SK-N-MC (cell line): Measurements from ENCODE around the gene DSTN.

ENCODE experiments used
- EZH2 ChIP-seq: fragments of 200-600 bp; sonication (generic); IDR thresholded peaks from one replicate; pipeline ENCODE4 v1.6.1; 2017; ENCODE audit warnings: antibody characterized with exemption
- FOXP2 ChIP-seq: optimal IDR thresholded peaks from 2 replicates; pipeline ENCODE3; 2011; ENCODE audit warnings: mild to moderate bottlenecking, moderate library complexity; ENCODE audit not compliant: insufficient read depth; ENCODE audit errors: extremely low read length, control extremely low read depth
- POLR2AphosphoS5 ChIP-seq: IDR thresholded peaks from 2 replicates; pipeline ENCODE4 v1.6.1; 2012; ENCODE audit warnings: mild to moderate bottlenecking, low read depth, low read length, borderline replicate concordance

GRCh38 chr20:17642404-17643269 is 72.8 kb downstream of the DSTN start:
- TF ChIP-seq EZH2, result no peak
- TF ChIP-seq POLR2AphosphoS5, result no peak
- no peak for TF ChIP-seq FOXP2
